Stomach smooth muscle (tissue), 2 donors: Measurements from ENCODE around the gene METTL21A.

Source experiments
- H3K27ac ChIP-seq: one replicate; pipeline ENCODE4 v1.7.0; 2013; ENCODE audit warnings: mild to moderate bottlenecking, low read length, inconsistent platforms
- H3K27me3 ChIP-seq, 2 donors: one replicate each; pipeline ENCODE4 v1.7.0; 2013; ENCODE audit warnings: low read length in 2 of 2; ENCODE audit not compliant: insufficient read depth in 2 of 2, control insufficient read depth in 1 of 2
- H3K36me3 ChIP-seq, 2 donors: one replicate each; pipeline ENCODE4 v1.7.0; 2013; ENCODE audit warnings: low read length in 2 of 2; ENCODE audit not compliant: control insufficient read depth in 2 of 2, insufficient read depth in 2 of 2
- H3K4me1 ChIP-seq: one replicate; pipeline ENCODE4 v1.7.0; 2013; ENCODE audit warnings: low read length; ENCODE audit not compliant: control insufficient read depth, insufficient read depth
- H3K4me3 ChIP-seq, 2 donors: one replicate each; pipeline ENCODE4 v1.7.0; 2013; ENCODE audit warnings: low read length in 2 of 2
- H3K9ac ChIP-seq, 2 donors: one replicate each; pipeline ENCODE4 v1.7.0; 2013; ENCODE audit warnings: low read length in 2 of 2, mild to moderate bottlenecking in 1 of 2
- H3K9me3 ChIP-seq, 2 donors: one replicate each; pipeline ENCODE4 v1.7.0; 2013; ENCODE audit warnings: low read length in 2 of 2; ENCODE audit not compliant: control insufficient read depth in 2 of 2
- donor health status: healthy.
- donor health status: Pancreatic carcinoma.

Gene METTL21A

GRCh38 chr2:207624185-207625013, 795 bp downstream of the METTL21A start:
- Histone ChIP-seq H3K4me3 (peak overlapping the region; percentile 88 to 95), H3K27ac (peak overlapping the region; percentile 80), H3K9me3 (no peaks in the 10 kb centered on the region), H3K27me3 (no peaks in the 10 kb centered on the region), H3K9ac (peak overlapping the region; percentile 81 to 91), H3K36me3 (peaks cover 0 to 9% of the 10 kb centered on the region in 2 donors), H3K4me1 (peaks cover 15% of the 10 kb centered on the region)

GRCh38 chr2:207621501-207622039, 3.6 kb downstream of the METTL21A start:
- no peak overlapping the region for H3K27ac ChIP-seq
- peaks cover 15% of the 10 kb centered on the region for H3K4me1 ChIP-seq
- H3K9me3 ChIP-seq = no peaks in the 10 kb centered on the region
- no peaks in the 10 kb centered on the region for H3K27me3 ChIP-seq
- H3K4me3 ChIP-seq = no peak overlapping the region
- no peak overlapping the region for H3K9ac ChIP-seq
- peaks cover 0 to 11% of the 10 kb centered on the region in 2 donors for H3K36me3 ChIP-seq

- Histone ChIP-seq H3K36me3 (peaks cover 0 to 11% of the 10 kb centered on the region in 2 donors), H3K27me3 (no peaks in the 10 kb centered on the region)
Observed at GRCh38 chr2:207619764-207620203, 5.4 kb downstream of the METTL21A start.

GRCh38 chr2:207617011-207617671, 8.1 kb downstream of the METTL21A start:
- H3K27ac ChIP-seq = no peak overlapping the region
- peaks cover 0 to 11% of the 10 kb centered on the region in 2 donors for H3K36me3 ChIP-seq

More at GRCh38 chr2:207619764-207620203, 5.4 kb downstream of the METTL21A start:
- Histone ChIP-seq H3K27ac (no peak overlapping the region), H3K4me1 (peaks cover 8% of the 10 kb centered on the region), H3K9ac (no peak overlapping the region), H3K9me3 (no peaks in the 10 kb centered on the region), H3K4me3 (no peak overlapping the region)

GRCh38 chr2:207616185-207616584, 9.0 kb downstream of the METTL21A start:
- Histone ChIP-seq H3K4me1 (no peaks in the 10 kb centered on the region), H3K27me3 (no peaks in the 10 kb centered on the region), H3K27ac (no peak overlapping the region), H3K36me3 (peaks cover 0 to 3% of the 10 kb centered on the region in 2 donors), H3K4me3 (no peak overlapping the region), H3K9me3 (no peaks in the 10 kb centered on the region), H3K9ac (no peak overlapping the region)

More at GRCh38 chr2:207617011-207617671, 8.1 kb downstream of the METTL21A start:
- Histone ChIP-seq H3K9ac (no peak overlapping the region), H3K4me1 (no peaks in the 10 kb centered on the region), H3K9me3 (no peaks in the 10 kb centered on the region), H3K4me3 (no peak overlapping the region), H3K27me3 (no peaks in the 10 kb centered on the region)

GRCh38 chr2:207614824-207615223, 10.4 kb downstream of the METTL21A start:
- H3K27ac ChIP-seq = no peak overlapping the region
- H3K27me3 ChIP-seq = no peaks in the 10 kb centered on the region
- H3K36me3 ChIP-seq = peaks cover 0 to 2% of the 10 kb centered on the region in 2 donors
- H3K9me3 ChIP-seq = no peaks in the 10 kb centered on the region
- no peak overlapping the region for H3K9ac ChIP-seq
- H3K4me1 ChIP-seq = no peaks in the 10 kb centered on the region
- no peak overlapping the region for H3K4me3 ChIP-seq

GRCh38 chr2:207612714-207613113, 12.5 kb downstream of the METTL21A start:
- no peak overlapping the region for H3K27ac ChIP-seq
- no peak overlapping the region for H3K4me3 ChIP-seq
- H3K9me3 ChIP-seq = no peaks in the 10 kb centered on the region
- H3K36me3 ChIP-seq = peaks cover 0 to 2% of the 10 kb centered on the region in 2 donors
- H3K4me1 ChIP-seq = no peaks in the 10 kb centered on the region
- no peak overlapping the region for H3K9ac ChIP-seq
- H3K27me3 ChIP-seq = no peaks in the 10 kb centered on the region

GRCh38 chr2:207606829-207607228, 18.4 kb downstream of the METTL21A start:
- Histone ChIP-seq H3K9ac (no peak overlapping the region), H3K36me3 (peaks cover 0 to 3% of the 10 kb centered on the region in 2 donors), H3K27ac (no peak overlapping the region), H3K27me3 (no peaks in the 10 kb centered on the region), H3K4me3 (no peak overlapping the region), H3K9me3 (no peaks in the 10 kb centered on the region), H3K4me1 (no peaks in the 10 kb centered on the region)

GRCh38 chr2:207606399-207606798, 18.8 kb downstream of the METTL21A start:
- Histone ChIP-seq H3K27me3 (no peaks in the 10 kb centered on the region), H3K4me3 (no peak overlapping the region), H3K9ac (no peak overlapping the region), H3K27ac (no peak overlapping the region), H3K9me3 (no peaks in the 10 kb centered on the region), H3K36me3 (peaks cover 0 to 3% of the 10 kb centered on the region in 2 donors), H3K4me1 (no peaks in the 10 kb centered on the region)

GRCh38 chr2:207603486-207603885, 21.7 kb downstream of the METTL21A start:
- Histone ChIP-seq H3K36me3 (peaks cover 0 to 3% of the 10 kb centered on the region in 2 donors), H3K27me3 (no peaks in the 10 kb centered on the region), H3K27ac (no peak overlapping the region)

More at GRCh38 chr2:207603486-207603885, 21.7 kb downstream of the METTL21A start:
- no peak overlapping the region for H3K9ac ChIP-seq
- no peaks in the 10 kb centered on the region for H3K4me1 ChIP-seq
- no peak overlapping the region for H3K4me3 ChIP-seq
- no peaks in the 10 kb centered on the region for H3K9me3 ChIP-seq
